Measurements from ENCODE around the gene ETV6.

ETV6 gene

GRCh38 chr12:11801643-11802042 is 152.2 kb downstream of the ETV6 start:
- no peak overlapping the region for H3K4me3 ChIP-seq (ENCODE audit: low read length)
- H3K4me1 ChIP-seq (ENCODE audit: control insufficient read depth, insufficient read depth, low read length) = no peaks in the 10 kb centered on the region
- H3K36me3 ChIP-seq (ENCODE audit: control insufficient read depth, insufficient read depth, low read length, severe bottlenecking) = no peaks in the 10 kb centered on the region
- no peaks in the 10 kb centered on the region for H3K9me3 ChIP-seq (ENCODE audit: control insufficient read depth, low read length)
- H3K27me3 ChIP-seq (replicated peaks; ENCODE audit: control insufficient read depth, insufficient read depth, low read length) = no peaks in the 10 kb centered on the region
- no peak overlapping the region for H3K9ac ChIP-seq (ENCODE audit: low read length)
- DNase-seq (ENCODE audit: low read depth) = no peak

- no peaks in the 10 kb centered on the region for H3K9me3 ChIP-seq (ENCODE audit: control insufficient read depth, low read length)
- no peak overlapping the region for H3K9ac ChIP-seq (ENCODE audit: low read length)
- H3K4me3 ChIP-seq (ENCODE audit: low read length) = no peak overlapping the region
- DNase-seq (ENCODE audit: low read depth) = no peak
- no peaks in the 10 kb centered on the region for H3K36me3 ChIP-seq (ENCODE audit: control insufficient read depth, insufficient read depth, low read length, severe bottlenecking)
- H3K4me1 ChIP-seq (ENCODE audit: control insufficient read depth, insufficient read depth, low read length) = no peaks in the 10 kb centered on the region
- no peaks in the 10 kb centered on the region for H3K27me3 ChIP-seq (replicated peaks; ENCODE audit: control insufficient read depth, insufficient read depth, low read length)
These were observed 154.7 kb downstream of the ETV6 start for GRCh38 chr12:11804130-11804529.

DNA sequence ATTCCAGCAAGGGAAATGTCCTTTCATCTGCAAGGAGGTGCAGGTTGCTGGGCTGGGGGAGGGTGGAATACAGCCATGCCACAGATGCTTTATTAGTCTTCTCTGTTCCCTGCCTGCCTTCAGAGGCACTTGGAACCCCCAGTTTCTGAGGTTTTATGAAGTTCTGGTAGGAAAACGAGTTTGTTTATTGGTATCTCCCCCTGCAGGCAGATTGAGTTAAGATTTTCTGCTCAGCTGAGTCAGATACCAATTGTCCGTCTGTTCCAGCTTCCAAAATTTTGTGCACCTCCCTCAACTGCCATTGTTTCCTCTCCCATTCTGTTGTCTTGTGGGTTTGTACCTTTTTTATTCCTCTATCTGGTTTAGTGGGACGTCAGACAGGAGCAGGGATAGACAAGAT is 155.6 kb downstream of the ETV6 start:
- no peaks in the 10 kb centered on the region for H3K36me3 ChIP-seq (ENCODE audit: control insufficient read depth, insufficient read depth, low read length, severe bottlenecking)
- H3K4me3 ChIP-seq (ENCODE audit: low read length) = no peak overlapping the region
- H3K9ac ChIP-seq (ENCODE audit: low read length) = no peak overlapping the region
- no peaks in the 10 kb centered on the region for H3K4me1 ChIP-seq (ENCODE audit: control insufficient read depth, insufficient read depth, low read length)
- no peaks in the 10 kb centered on the region for H3K27me3 ChIP-seq (replicated peaks; ENCODE audit: control insufficient read depth, insufficient read depth, low read length)
- no peak for DNase-seq (ENCODE audit: low read depth)
- H3K9me3 ChIP-seq (ENCODE audit: control insufficient read depth, low read length) = no peaks in the 10 kb centered on the region

DNA sequence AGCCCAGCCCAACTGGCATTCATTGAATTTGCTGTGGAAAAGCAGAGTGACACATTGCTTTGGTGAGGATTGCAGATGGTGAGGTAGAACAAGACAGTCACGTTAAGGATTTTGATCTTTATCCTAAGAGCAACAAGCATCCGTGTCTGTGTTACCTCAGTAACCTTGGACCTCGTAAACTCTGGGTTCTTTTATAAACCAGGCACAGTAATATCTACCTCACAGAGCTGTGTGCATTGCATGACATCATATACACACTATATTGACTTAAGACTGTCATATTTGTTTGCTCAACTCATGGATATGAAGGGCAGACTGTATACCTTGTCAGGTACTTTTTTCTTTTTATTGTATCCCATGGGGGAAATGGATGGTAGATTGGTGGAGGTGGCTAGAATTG is 156.2 kb downstream of the ETV6 start:
- Histone ChIP-seq H3K9me3 (ENCODE audit: control insufficient read depth, low read length) (no peaks in the 10 kb centered on the region), H3K4me1 (ENCODE audit: control insufficient read depth, insufficient read depth, low read length) (no peaks in the 10 kb centered on the region), H3K9ac (ENCODE audit: low read length) (no peak overlapping the region), H3K36me3 (ENCODE audit: control insufficient read depth, insufficient read depth, low read length, severe bottlenecking) (no peaks in the 10 kb centered on the region), H3K4me3 (ENCODE audit: low read length) (no peak overlapping the region), H3K27me3 (replicated peaks; ENCODE audit: control insufficient read depth, insufficient read depth, low read length) (no peaks in the 10 kb centered on the region)
- DNase-seq (ENCODE audit: low read depth) = no peak

DNA sequence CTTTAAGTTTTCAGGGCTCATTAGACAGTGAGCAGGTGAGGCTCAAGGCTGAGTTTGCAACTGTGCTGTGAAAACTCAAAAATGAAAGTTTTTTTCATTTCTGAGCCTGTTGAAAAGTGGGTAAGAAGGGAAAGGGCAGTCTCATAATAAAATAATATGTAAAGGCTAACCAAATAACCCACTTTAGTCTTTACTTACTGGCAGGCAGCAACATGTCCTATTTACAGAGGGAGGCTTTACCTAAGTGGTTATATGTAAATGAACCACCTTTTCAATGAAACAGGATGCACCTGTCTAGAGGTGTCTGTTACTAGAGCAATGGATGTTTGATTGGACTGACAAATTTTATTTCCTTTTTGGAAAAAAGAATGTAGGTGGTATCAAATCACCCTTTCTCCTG is 158.0 kb downstream of the ETV6 start:
- Histone ChIP-seq H3K36me3 (ENCODE audit: control insufficient read depth, insufficient read depth, low read length, severe bottlenecking) (no peaks in the 10 kb centered on the region), H3K4me1 (ENCODE audit: control insufficient read depth, insufficient read depth, low read length) (peaks cover 13% of the 10 kb centered on the region), H3K4me3 (ENCODE audit: low read length) (no peak overlapping the region), H3K9me3 (ENCODE audit: control insufficient read depth, low read length) (no peaks in the 10 kb centered on the region), H3K27me3 (replicated peaks; ENCODE audit: control insufficient read depth, insufficient read depth, low read length) (no peaks in the 10 kb centered on the region), H3K9ac (ENCODE audit: low read length) (no peak overlapping the region)
- no peak for DNase-seq (ENCODE audit: low read depth)

GRCh38 chr12:11808931-11809330 is 159.5 kb downstream of the ETV6 start:
- Histone ChIP-seq H3K27me3 (replicated peaks; ENCODE audit: control insufficient read depth, insufficient read depth, low read length) (no peaks in the 10 kb centered on the region), H3K4me1 (ENCODE audit: control insufficient read depth, insufficient read depth, low read length) (peaks cover 27% of the 10 kb centered on the region), H3K4me3 (ENCODE audit: low read length) (no peak overlapping the region), H3K36me3 (ENCODE audit: control insufficient read depth, insufficient read depth, low read length, severe bottlenecking) (no peaks in the 10 kb centered on the region), H3K9me3 (ENCODE audit: control insufficient read depth, low read length) (no peaks in the 10 kb centered on the region), H3K9ac (ENCODE audit: low read length) (no peak overlapping the region)
- DNase-seq (ENCODE audit: low read depth) = no peak

DNA sequence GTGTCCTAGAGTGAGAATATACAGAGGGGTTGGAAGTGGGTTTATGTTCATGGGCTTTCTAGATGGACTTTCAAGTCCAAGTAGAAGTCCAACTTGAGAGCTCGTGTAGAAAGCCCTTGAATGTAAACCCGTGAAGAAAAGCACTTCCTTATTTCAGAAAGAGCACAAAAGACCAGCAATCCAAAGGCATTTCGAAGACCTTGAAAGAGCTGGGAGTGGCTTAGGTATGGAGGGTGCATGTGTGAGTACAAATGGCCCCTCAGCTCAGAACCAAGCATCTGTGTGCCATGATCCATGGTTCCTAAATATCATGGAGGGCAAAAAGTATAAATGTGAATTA is 160.7 kb downstream of the ETV6 start:
- H3K27me3 ChIP-seq (replicated peaks; ENCODE audit: control insufficient read depth, insufficient read depth, low read length) = no peaks in the 10 kb centered on the region
- no peak overlapping the region for H3K4me3 ChIP-seq (ENCODE audit: low read length)
- H3K36me3 ChIP-seq (ENCODE audit: control insufficient read depth, insufficient read depth, low read length, severe bottlenecking) = no peaks in the 10 kb centered on the region
- H3K4me1 ChIP-seq (ENCODE audit: control insufficient read depth, insufficient read depth, low read length) = peaks cover 35% of the 10 kb centered on the region
- no peak for DNase-seq (ENCODE audit: low read depth)
- no peaks in the 10 kb centered on the region for H3K9me3 ChIP-seq (ENCODE audit: control insufficient read depth, low read length)
- no peak overlapping the region for H3K9ac ChIP-seq (ENCODE audit: low read length)

DNA sequence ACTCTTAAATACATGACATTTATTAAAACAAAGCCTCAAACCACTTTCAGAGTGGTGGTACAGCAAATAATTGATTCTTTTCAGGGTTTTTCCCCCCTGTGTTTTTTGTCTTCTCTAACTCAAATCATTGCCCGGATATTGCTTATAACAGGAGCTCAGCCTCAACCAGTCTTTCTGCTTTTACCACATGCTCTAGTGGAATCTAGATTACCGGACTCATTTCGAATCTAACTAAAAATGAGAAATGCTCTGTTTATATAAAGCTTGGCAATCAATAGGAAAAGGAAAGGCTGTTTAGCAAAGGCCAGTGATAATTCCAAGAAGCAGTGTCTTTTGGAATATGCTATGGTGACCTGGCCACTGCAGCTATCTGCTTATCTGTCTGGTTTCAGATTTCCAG is 161.5 kb downstream of the ETV6 start:
- DNase-seq (ENCODE audit: low read depth) = no peak
- Histone ChIP-seq H3K36me3 (ENCODE audit: control insufficient read depth, insufficient read depth, low read length, severe bottlenecking) (no peaks in the 10 kb centered on the region), H3K4me3 (ENCODE audit: low read length) (no peak overlapping the region), H3K4me1 (ENCODE audit: control insufficient read depth, insufficient read depth, low read length) (peaks cover 35% of the 10 kb centered on the region), H3K9ac (ENCODE audit: low read length) (no peak overlapping the region), H3K9me3 (ENCODE audit: control insufficient read depth, low read length) (no peaks in the 10 kb centered on the region), H3K27me3 (replicated peaks; ENCODE audit: control insufficient read depth, insufficient read depth, low read length) (no peaks in the 10 kb centered on the region)

DNA sequence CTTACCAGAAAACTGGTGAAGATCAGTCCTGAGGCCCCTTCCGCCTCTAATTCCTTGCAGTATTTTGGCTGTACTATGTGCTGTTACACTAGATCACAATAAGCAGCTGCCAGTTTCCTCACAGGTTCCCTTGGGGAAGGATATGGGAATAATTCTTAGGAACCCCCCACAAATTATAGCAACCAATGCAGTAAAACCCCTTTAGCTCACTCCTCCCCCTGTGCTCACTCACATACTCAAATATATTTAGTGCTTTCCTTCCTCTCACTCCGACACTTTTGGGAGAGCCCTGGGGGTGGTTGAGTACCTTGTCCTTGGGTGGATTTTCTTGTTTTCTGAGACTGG is 162.7 kb downstream of the ETV6 start:
- H3K4me3 ChIP-seq (ENCODE audit: low read length) = peak overlapping the region; percentile 15
- H3K9ac ChIP-seq (ENCODE audit: low read length) = peak overlapping the region; percentile 62
- H3K27me3 ChIP-seq (replicated peaks; ENCODE audit: control insufficient read depth, insufficient read depth, low read length) = no peaks in the 10 kb centered on the region
- no peaks in the 10 kb centered on the region for H3K9me3 ChIP-seq (ENCODE audit: control insufficient read depth, low read length)
- no peak for DNase-seq (ENCODE audit: low read depth)
- H3K36me3 ChIP-seq (ENCODE audit: control insufficient read depth, insufficient read depth, low read length, severe bottlenecking) = no peaks in the 10 kb centered on the region
- H3K4me1 ChIP-seq (ENCODE audit: control insufficient read depth, insufficient read depth, low read length) = peaks cover 35% of the 10 kb centered on the region

DNA sequence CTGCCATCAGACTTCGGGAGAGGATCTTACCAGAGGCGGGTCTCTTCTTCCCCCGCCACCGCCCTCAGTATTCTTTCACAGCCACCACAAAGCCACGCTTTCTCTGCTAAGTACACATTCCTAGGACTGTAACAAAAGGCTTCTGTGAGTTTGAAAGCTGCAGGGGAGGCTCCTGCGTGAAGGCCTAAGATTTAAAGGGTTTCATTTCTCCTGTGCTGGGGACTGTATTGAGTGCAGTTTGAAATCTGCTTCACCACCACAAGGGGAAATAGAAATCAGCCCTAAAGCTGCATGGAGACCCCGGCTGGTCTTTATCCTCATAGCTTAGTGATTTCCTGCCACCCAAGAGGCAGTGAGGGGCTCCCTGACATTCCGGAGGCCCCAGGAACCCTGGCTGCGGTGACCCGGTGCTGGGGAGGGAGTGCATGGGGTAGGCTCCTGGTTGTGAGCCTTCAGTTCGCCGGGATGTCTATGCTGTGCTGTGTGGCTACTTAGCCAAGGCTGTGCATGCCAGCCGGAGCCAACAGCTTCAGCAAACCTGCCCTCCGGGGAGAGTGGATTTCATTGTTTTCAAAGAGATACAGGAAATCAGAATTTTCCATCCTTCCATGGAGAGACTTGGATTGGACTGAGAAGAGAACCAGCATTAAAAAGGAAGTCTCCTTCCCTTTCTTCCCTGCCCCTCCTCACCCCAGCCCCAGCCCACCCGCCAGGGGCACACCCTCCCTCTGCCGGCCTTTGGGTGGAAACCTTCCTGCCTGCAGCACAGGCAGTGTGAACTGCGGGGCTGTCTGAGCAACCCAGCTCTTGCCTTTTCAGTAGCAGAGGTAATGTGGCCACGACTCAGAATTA is 163.3 kb downstream of the ETV6 start:
- H3K27me3 ChIP-seq (replicated peaks; ENCODE audit: control insufficient read depth, insufficient read depth, low read length) = no peaks in the 10 kb centered on the region
- H3K9ac ChIP-seq (ENCODE audit: low read length) = peak overlapping the region; percentile 62
- no peaks in the 10 kb centered on the region for H3K36me3 ChIP-seq (ENCODE audit: control insufficient read depth, insufficient read depth, low read length, severe bottlenecking)
- peak overlapping the region; percentile 15 for H3K4me3 ChIP-seq (ENCODE audit: low read length)
- no peaks in the 10 kb centered on the region for H3K9me3 ChIP-seq (ENCODE audit: control insufficient read depth, low read length)
- peak; percentile 27 for DNase-seq (ENCODE audit: low read depth)
- peaks cover 35% of the 10 kb centered on the region for H3K4me1 ChIP-seq (ENCODE audit: control insufficient read depth, insufficient read depth, low read length)

- Histone ChIP-seq H3K36me3 (ENCODE audit: control insufficient read depth, insufficient read depth, low read length, severe bottlenecking) (no peaks in the 10 kb centered on the region), H3K4me3 (ENCODE audit: low read length) (no peak overlapping the region), H3K9ac (ENCODE audit: low read length) (peak overlapping the region; percentile 62), H3K4me1 (ENCODE audit: control insufficient read depth, insufficient read depth, low read length) (peaks cover 35% of the 10 kb centered on the region), H3K9me3 (ENCODE audit: control insufficient read depth, low read length) (no peaks in the 10 kb centered on the region), H3K27me3 (replicated peaks; ENCODE audit: control insufficient read depth, insufficient read depth, low read length) (no peaks in the 10 kb centered on the region)
- DNase-seq (ENCODE audit: low read depth) = no peak
These were observed 164.0 kb downstream of the ETV6 start for GRCh38 chr12:11813438-11813813.

DNA sequence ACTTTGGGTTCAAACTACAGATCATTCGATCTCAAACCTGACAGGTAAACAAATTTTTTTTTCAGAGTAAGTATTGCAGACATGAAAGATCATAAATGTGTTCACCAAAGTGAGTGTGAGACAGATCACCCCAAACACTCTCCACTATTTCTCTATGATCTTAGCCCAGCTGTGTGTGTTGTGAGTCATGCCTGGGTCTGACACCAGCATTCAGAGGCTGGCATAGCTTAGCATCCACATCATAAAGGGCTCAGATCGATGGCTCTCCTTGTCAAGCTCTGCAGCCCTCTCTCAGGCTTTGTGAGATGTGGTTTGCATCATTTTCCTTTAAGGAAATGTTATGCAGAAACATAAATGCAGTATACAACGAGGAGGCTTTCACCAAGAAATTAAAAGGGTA is 164.9 kb downstream of the ETV6 start:
- H3K4me3 ChIP-seq (ENCODE audit: low read length) = no peak overlapping the region
- DNase-seq (ENCODE audit: low read depth) = peak; percentile 77
- H3K4me1 ChIP-seq (ENCODE audit: control insufficient read depth, insufficient read depth, low read length) = peaks cover 35% of the 10 kb centered on the region
- H3K36me3 ChIP-seq (ENCODE audit: control insufficient read depth, insufficient read depth, low read length, severe bottlenecking) = no peaks in the 10 kb centered on the region
- no peaks in the 10 kb centered on the region for H3K27me3 ChIP-seq (replicated peaks; ENCODE audit: control insufficient read depth, insufficient read depth, low read length)
- H3K9ac ChIP-seq (ENCODE audit: low read length) = no peak overlapping the region
- H3K9me3 ChIP-seq (ENCODE audit: control insufficient read depth, low read length) = no peaks in the 10 kb centered on the region
